Tibial nerve (tissue), 4 donors: ENCODE data around the gene ZDHHC24. TPM values are rescaled to one million over a fixed set of nuclear protein-coding genes. Genes with fewer than 3 reads are reported as not detected.

Source experiments
- DNase-seq, 2 donors: peaks; one replicate each; pipeline ENCODE4 v3.0.0-alpha.2; 2019; ENCODE audit warnings: low spot score in 2 of 2
- H3K27ac ChIP-seq, 4 donors: fragments of 200-600 bp; sonication (generic) in 3 of 4; one replicate each; pipeline ENCODE4 v1.5.1; 2017 to 2019; ENCODE audit warnings: mild to moderate bottlenecking in 1 of 4
- H3K27me3 ChIP-seq, 2 donors: fragments of 200-600 bp; sonication (generic) in 1 of 2; one replicate each; pipeline versions ENCODE4 v1.5.1 to v1.6.0; 2017 to 2019
- H3K36me3 ChIP-seq, 3 donors: fragments of 200-600 bp; sonication (generic); one replicate each; pipeline ENCODE4 v1.5.1; 2018 to 2019
- H3K4me1 ChIP-seq, 4 donors: fragments of 200-600 bp; sonication (generic) in 3 of 4; one replicate each; pipeline ENCODE4 v1.5.1; 2017 to 2019
- H3K4me3 ChIP-seq, 4 donors: fragments of 200-600 bp; sonication (generic) in 3 of 4; one replicate each; pipeline ENCODE4 v1.5.1; 2017 to 2019; ENCODE audit warnings: mild to moderate bottlenecking in 1 of 4, moderate library complexity in 1 of 4
- H3K9me3 ChIP-seq, 4 donors: fragments of 200-600 bp; sonication (generic) in 3 of 4; one replicate each; pipeline ENCODE4 v1.5.1; 2017 to 2019
- EP300 ChIP-seq, 2 donors: sonication (generic); formaldehyde crosslinking; IDR thresholded peaks; one replicate each; pipeline ENCODE4 v1.6.1; 2017; ENCODE audit warnings: antibody characterized with exemption in 2 of 2, mild to moderate bottlenecking in 1 of 2
- POLR2A ChIP-seq, 2 donors: fragments of 450-650 bp; IDR thresholded peaks; one replicate each; pipeline ENCODE4 v1.6.1; 2017; ENCODE audit warnings: antibody characterized with exemption in 2 of 2, mild to moderate bottlenecking in 2 of 2, moderate library complexity in 2 of 2
- WGBS, 2 donors: methylation state at CpG; one replicate each; pipeline ENCODE4 v1.1.5; 2018; 5-methylcytosine and 5-hydroxymethylcytosine counted together
- total RNA-seq, 4 donors: library from RNA; depleted of rRNA; stranded (reverse); fragments of >200 nt; gene quantifications; one replicate each; pipeline ENCODE4 v1.1.0, GENCODE V29; 2016
- TF ChIP-seq, protein P1 (sequence below), 5 experiments: fragments of 200-600 bp in 3 of 5; fragments of 450-650 bp in 2 of 5; sonication (generic) in 3 of 5; IDR thresholded peaks; one replicate each; pipeline ENCODE4 v1.5.1; 2016 to 2019; ENCODE audit warnings: antibody characterized with exemption in 5 of 5, mild to moderate bottlenecking in 3 of 5, moderate library complexity in 2 of 5

The ZDHHC24 gene
- total RNA-seq, 4 donors from 2014 or later = 15.3 to 17.7 (median 16.6) TPM

- Histone ChIP-seq H3K4me1 (peaks cover 0 to 26% (median 9%) of the 10 kb centered on the region in 4 donors), H3K4me3 (peak within 1 kb of the TSS; percentile 57 to 98 (median 78)), H3K9me3 (no peaks in the 10 kb centered on the region), H3K27ac (peak within 1 kb of the TSS; percentile 73 to 94 (median 91)), H3K27me3 (no peaks in the 10 kb centered on the region), H3K36me3 (peaks cover 0 to 43% (median 0%) of the 10 kb centered on the region in 3 donors)
- WGBS, 2 donors = 1 to 2% methylated on average over 30 to 51 of the region's 62 CpGs
- TF ChIP-seq, protein P1, sequence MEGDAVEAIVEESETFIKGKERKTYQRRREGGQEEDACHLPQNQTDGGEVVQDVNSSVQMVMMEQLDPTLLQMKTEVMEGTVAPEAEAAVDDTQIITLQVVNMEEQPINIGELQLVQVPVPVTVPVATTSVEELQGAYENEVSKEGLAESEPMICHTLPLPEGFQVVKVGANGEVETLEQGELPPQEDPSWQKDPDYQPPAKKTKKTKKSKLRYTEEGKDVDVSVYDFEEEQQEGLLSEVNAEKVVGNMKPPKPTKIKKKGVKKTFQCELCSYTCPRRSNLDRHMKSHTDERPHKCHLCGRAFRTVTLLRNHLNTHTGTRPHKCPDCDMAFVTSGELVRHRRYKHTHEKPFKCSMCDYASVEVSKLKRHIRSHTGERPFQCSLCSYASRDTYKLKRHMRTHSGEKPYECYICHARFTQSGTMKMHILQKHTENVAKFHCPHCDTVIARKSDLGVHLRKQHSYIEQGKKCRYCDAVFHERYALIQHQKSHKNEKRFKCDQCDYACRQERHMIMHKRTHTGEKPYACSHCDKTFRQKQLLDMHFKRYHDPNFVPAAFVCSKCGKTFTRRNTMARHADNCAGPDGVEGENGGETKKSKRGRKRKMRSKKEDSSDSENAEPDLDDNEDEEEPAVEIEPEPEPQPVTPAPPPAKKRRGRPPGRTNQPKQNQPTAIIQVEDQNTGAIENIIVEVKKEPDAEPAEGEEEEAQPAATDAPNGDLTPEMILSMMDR (IDR thresholded peaks at IDR 0.05) = peak in 2 of 5 experiments; percentile 43 to 44
- peak; percentile 64 to 94 for TF ChIP-seq EP300 (IDR thresholded peaks at IDR 0.05)
- peak; percentile 83 to 89 for TF ChIP-seq POLR2A (IDR thresholded peaks at IDR 0.05)
- peak; percentile 95 for DNase-seq
Measured at GRCh38 chr11:66480117-66480938, 65.5 kb downstream of the ZDHHC24 start, which contains the start of gene DPP3. Gene DPP3, plus strand, starts transcription at chr11:66480434. Its CDS starts 1,767 bp downstream, at chr11:66482201.

GRCh38 chr11:66479394-66480116 lies 66.3 kb downstream of the ZDHHC24 start:
- H3K27me3 ChIP-seq = no peaks in the 10 kb centered on the region
- 0 to 3% methylated on average over 24 to 29 of the region's 34 CpGs for WGBS, 2 donors
- peak in 1 of 2 donors; percentile 39 for DNase-seq

GRCh38 chr11:66478729-66479393 lies 67.0 kb downstream of the ZDHHC24 start:
- Histone ChIP-seq H3K36me3 (peaks cover 0 to 44% (median 0%) of the 10 kb centered on the region in 3 donors), H3K4me3 (peak overlapping the region; percentile 57 to 98 (median 78)), H3K27me3 (no peaks in the 10 kb centered on the region), H3K4me1 (peaks cover 0 to 26% (median 9%) of the 10 kb centered on the region in 4 donors), H3K9me3 (no peaks in the 10 kb centered on the region), H3K27ac (peak overlapping the region; percentile 73 to 94 (median 91))
- TF ChIP-seq POLR2A (IDR thresholded peaks at IDR 0.05) = no peak
- TF ChIP-seq, protein P1 (IDR thresholded peaks at IDR 0.05) = peak; percentile 64 to 71 (median 66)
- no peak for TF ChIP-seq EP300 (IDR thresholded peaks at IDR 0.05)
- no peak for DNase-seq
- 48 to 51% methylated on average over 8 of the region's 8 CpGs for WGBS, 2 donors

More at GRCh38 chr11:66479394-66480116, 66.3 kb downstream of the ZDHHC24 start:
- peak overlapping the region; percentile 57 to 98 (median 78) for H3K4me3 ChIP-seq
- H3K27ac ChIP-seq = peak overlapping the region; percentile 73 to 94 (median 91)
- H3K9me3 ChIP-seq = no peaks in the 10 kb centered on the region
- TF ChIP-seq, protein P1 (IDR thresholded peaks at IDR 0.05) = no peak
- TF ChIP-seq POLR2A (IDR thresholded peaks at IDR 0.05) (no peak), EP300 (IDR thresholded peaks at IDR 0.05) (no peak)
- H3K4me1 ChIP-seq = peaks cover 0 to 26% (median 9%) of the 10 kb centered on the region in 4 donors
- H3K36me3 ChIP-seq = peaks cover 0 to 44% (median 0%) of the 10 kb centered on the region in 3 donors

GRCh38 chr11:66477263-66478201 lies 68.3 kb downstream of the ZDHHC24 start:
- Histone ChIP-seq H3K9me3 (no peaks in the 10 kb centered on the region), H3K27me3 (no peaks in the 10 kb centered on the region), H3K4me3 (no peak overlapping the region), H3K4me1 (peaks cover 0 to 26% (median 9%) of the 10 kb centered on the region in 4 donors), H3K36me3 (peaks cover 0 to 45% (median 0%) of the 10 kb centered on the region in 3 donors), H3K27ac (no peak overlapping the region)
- WGBS, 2 donors = 76 to 79% methylated on average over 10 to 11 of the region's 11 CpGs
- DNase-seq = no peak
- TF ChIP-seq EP300 (IDR thresholded peaks at IDR 0.05) (no peak), POLR2A (IDR thresholded peaks at IDR 0.05) (no peak)
- TF ChIP-seq, protein P1 (IDR thresholded peaks at IDR 0.05) = no peak
